Activated CD4-positive, alpha-beta T cell treated with anti-CD3 and anti-CD28 coated beads for 4 hours (primary cell): ENCODE results near the gene KCNK7.
A peak's percentile ranks its signal among the peaks of the same experiment; 100 is the strongest.
"Not testable (repeated sequence)": the region's sequence is repeated elsewhere in the genome, so short reads cannot be mapped to it uniquely, and the experiment has no call there.

Experiments used
- DNase-seq, 2 donors: peaks; one replicate each; pipeline ENCODE4 v3.0.0-alpha.2; 2020

The KCNK7 gene, protein sequence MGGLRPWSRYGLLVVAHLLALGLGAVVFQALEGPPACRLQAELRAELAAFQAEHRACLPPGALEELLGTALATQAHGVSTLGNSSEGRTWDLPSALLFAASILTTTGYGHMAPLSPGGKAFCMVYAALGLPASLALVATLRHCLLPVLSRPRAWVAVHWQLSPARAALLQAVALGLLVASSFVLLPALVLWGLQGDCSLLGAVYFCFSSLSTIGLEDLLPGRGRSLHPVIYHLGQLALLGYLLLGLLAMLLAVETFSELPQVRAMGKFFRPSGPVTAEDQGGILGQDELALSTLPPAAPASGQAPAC

DNA sequence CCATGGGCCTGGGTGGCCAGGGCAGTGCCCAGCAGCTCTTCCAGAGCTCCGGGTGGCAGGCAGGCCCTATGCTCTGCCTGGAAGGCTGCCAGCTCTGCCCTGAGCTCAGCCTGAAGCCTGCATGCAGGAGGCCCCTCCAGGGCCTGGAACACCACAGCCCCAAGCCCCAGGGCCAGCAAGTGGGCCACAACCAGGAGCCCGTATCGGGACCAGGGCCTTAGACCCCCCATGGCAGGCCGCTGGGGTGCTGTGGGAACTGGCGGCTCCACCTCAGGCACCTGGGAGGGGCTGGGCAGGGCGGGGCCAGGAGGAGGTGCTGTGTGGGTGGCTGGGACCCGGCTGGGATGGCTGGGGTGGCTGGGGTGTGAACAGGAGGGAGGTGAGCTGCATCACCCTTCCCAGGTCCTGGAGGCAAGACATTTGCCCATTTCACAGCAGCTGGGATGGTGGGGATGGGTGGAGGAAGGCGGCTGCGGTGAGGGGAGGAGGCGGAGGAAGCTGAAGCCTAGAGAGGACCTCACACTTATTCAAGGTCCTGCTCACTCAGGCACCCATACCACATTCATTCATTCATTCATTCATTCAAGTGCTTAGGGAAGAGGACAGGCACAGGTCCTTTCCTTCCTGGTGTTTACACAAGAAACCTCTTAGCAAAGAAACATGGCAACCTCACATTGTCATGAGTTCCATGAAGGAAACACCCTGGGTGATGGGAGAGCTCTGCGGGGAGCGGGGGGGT lies at the start of gene KCNK7:
TSS of gene KCNK7 (minus strand) at position 258 of the 739 bp plus-strand sequence. CDS start at position 230, 28 bp downstream.
- DNase-seq: no peak

DNA sequence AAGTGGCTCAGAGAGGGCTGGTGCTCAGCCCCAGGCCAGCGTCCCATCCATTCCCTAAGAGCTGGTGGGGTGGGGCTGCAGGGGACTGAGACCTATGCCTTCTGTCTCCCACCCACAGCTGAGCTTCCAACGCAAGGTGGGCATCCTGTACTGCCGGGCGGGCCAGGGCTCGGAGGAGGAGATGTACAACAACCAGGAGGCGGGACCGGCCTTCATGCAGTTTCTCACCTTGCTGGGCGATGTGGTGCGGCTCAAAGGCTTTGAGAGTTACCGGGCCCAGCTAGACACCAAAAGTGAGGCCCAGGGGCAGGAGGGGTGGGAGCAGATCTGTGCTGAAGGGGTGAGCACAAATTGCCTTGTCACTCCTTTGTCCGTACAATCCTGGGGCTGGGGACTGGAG lies 49.2 kb upstream of the KCNK7 start:
- DNase-seq: no peak

DNA sequence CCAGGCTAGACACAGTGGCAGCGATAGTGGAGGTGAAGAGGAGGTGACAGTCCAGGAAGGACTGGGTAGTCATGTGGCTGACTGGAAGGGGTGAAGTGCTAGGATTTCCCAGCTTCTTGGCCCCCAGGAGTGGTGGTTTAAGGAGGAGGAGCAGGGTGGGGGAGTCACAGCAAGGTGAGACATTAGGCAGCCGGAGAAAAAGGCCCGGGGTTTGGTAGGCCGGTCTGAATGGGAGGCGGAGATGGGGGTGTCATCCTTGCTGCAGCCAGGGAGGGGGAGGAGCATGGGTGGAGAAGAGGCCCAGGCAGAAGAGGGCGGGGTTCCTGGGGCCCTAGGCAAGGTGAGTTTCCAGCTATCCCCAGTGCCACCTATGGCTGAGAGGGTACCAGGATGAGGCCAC lies 48.4 kb upstream of the KCNK7 start:
- DNase-seq: no peak

DNA sequence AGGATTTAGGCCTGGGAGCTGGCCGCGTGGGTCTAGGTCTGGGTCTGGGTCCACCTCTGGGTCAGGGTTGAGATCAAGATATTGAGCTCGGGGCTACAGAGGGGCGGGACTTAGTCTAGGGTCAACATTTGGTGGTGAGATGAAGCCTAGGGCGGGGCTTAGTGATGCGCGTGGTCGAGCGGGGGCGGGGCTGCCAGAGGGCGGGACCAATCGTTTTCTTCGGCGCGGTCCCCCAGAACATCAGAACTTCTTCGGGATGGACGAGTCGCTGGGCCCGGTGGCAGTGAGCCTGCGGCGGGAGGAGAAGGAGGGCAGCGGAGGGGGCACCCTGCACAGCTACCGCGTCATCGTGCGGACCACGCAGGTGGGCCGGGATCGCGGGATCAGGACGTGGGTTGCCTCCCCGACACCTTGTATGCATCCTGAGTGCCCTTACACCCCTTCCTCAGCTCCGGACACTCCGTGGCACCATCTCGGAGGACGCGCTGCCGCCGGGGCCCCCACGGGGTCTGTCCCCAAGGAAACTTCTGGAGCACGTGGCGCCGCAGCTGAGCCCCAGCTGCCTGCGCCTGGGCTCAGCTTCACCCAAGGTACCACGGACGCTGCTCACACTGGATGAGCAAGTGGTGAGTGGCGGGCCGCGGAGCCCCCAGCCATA lies 46.5 kb upstream of the KCNK7 start:
- DNase-seq: no peak

DNA sequence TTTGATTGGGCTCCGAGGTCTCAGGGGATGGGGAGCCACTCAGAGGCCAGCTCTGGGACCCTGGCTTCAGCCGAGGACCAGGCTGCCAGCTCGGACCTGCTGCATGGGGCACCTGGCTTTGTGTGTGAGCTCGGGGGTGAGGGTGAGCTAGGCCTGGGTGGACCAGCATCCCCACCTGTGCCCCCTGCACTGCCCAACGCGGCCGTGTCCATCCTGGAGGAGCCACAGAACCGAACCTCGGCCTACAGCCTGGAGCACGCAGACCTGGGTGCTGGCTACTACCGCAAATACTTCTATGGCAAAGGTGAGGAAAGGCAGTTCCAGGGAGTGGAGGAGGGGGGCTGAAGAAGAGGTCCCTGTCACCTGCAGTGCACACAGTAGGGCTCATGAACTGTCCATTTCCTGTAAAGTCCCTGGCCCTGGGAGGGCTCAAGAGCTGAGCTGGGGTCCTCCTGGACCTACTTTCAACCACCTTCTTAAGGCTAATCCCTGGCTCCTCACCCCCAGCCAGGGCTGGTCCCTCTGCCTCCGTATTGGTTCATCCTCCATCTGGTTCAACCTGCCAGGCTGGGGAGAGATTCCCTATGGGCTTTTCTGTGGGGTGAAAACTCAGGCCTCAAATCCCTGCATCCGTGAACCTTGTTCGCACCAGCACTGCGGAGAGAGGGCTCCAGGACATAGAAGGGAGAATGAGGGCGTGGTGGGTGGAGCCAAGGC lies 45.9 kb upstream of the KCNK7 start:
- DNase-seq: no peak

DNA sequence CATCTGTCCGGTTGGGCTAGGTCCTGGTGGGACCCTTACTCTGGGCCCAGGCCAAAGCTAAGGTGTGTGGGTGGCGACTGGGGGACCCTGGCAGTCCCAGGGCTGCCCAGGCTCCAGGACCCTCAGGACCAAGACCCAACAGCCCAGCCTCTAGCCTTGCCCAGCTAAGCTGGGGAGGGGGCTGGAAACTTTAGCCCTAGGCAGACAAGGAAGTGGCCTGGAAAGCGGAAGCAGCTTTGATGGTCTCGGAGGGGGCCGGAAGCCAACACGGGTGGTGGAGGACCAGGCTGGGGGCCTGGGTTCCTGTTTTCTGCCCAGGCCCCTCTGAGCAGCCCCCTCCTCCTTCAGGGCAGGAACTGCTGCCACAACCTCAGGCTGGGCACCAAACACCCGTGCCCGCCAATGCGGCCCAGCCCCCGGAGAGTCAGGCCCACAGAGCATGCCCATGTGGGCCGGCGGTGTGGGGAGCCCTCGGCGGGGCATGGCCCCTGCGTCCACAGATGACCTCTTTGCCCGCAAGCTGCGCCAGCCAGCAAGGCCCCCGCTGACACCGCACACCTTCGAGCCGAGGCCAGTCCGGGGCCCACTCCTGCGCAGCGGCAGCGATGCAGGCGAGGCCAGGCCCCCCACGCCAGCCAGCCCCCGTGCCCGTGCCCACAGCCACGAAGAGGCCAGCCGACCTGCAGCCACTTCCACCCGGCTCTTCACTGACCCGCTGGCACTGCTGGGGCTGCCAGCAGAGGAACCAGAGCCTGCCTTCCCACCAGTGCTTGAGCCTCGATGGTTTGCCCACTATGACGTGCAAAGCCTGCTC lies 45.1 kb upstream of the KCNK7 start:
- peak in 1 of 2 donors; percentile 36 for DNase-seq

DNA sequence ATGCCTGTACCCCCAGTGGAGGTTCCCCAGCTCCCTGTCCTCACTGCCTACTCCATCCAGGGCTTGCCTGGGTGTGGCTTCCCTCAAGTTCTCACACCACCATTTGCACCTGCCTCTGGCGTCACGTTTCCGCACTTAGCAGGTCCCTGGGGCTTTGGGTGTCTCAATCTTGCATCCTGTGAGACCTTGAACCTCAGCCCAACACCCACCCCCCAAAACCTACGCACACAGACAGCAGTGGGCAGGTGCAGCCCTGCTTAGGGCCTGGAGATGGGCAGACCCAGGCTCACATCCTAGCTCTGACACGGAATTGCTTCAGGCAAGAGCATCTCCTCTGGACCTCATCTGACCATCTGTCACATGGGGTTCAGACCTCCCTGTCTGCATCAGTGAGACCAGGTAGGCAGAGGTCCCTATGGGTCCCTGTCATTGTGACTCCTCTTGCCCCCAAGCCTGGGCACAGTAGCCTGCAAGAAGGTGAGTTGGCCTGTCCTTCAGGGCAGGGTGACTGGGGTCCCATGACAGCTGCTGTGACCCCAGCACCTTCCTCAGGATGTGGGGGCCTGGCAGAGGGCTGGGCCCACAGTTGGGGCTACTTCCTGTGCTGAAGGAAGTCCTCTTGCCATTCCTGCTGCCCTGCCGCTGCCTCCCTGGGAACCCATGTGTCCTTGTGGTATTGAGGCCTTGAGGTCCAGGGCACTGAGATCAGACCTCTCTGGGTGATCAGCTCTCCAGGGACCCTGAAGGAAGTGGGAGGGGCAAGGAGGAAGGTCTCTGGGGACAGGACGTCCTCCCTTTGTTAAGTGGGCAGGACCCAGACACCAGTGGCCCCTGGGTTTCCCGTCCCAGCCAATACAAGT lies 44.3 kb upstream of the KCNK7 start:
- DNase-seq: peak; percentile 42 to 58

DNA sequence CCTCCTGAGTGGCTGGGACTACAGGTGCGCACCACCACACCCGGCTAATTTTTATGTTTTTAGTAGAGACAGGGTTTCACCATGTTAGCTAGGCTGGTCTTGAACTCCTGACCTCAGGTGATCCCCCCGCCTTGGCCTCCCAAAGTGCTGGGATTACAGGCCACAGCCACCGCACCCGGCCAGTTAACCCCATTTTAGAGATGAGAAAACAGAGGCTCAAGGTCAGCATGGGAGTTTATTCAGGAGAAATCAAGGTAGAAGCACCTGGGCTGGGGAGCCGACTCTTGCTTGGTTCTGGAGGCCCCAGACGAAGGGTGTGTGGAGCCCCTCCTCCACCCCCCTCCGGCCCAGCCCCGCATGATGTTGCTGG lies 43.6 kb upstream of the KCNK7 start:
- DNase-seq: not testable (repeated sequence)

DNA sequence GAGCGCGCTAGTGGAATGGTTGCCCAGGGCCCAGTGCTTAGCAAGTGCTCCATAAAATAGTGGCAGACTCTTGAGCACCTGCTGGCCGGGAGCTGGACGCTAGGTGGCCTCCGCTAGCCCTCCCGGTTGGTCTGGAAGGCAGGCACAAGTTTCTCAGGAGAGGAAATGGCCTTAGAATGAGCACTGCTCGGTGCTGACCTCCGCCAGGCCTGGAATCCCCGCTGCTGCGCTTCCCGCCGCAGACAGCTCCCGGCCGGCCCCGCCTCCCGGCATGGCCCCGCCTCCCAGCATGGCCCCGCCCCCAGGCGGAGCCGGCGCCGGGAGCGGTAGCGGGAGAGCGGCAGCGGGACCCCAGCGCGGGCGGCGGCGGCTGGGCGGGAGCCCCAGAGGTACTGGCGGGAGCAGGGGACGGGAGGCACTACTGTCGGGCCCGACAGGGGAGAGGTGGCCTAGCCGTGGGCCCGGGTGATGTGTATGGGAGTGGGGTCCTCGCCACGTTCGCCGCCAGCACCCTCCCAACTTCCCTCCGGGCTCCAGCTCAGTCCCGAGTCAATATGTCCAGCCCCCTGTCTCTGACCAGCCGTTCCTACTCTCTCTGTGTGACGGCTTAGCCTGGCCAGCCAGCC lies 42.3 kb upstream of the KCNK7 start, which contains the start of gene SIPA1:
TSS of gene SIPA1 (plus strand) at position 308 of the 626 bp plus-strand sequence. CDS start 2,821 bp downstream, outside the sequence.
- DNase-seq: peak; percentile 66 to 70

DNA sequence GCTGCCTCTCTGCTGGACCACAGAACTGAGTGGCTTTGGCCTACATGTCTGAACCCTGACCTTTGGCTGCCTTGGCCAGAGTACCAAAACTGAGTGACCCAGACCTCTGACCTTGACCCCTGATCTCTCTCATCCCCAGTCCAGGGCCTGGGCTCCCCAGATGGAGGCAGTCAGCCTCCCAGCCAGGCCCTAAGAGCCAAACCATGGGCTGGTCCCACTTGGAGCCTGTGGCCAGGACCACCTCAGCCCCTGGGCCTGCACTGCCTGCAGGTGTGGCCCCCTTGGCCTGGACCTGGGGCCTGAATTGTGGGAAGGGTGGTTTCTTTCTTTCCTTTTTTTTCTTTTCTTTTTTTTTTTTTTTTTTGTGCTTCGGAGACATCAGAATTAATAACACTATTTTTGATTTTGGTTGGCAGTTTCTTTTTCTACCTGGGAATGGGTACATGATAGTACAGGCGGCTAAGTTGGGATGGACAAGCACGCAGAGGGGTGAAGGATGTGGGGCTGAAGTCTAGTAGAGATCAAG lies 41.5 kb upstream of the KCNK7 start:
- DNase-seq: no peak

DNA sequence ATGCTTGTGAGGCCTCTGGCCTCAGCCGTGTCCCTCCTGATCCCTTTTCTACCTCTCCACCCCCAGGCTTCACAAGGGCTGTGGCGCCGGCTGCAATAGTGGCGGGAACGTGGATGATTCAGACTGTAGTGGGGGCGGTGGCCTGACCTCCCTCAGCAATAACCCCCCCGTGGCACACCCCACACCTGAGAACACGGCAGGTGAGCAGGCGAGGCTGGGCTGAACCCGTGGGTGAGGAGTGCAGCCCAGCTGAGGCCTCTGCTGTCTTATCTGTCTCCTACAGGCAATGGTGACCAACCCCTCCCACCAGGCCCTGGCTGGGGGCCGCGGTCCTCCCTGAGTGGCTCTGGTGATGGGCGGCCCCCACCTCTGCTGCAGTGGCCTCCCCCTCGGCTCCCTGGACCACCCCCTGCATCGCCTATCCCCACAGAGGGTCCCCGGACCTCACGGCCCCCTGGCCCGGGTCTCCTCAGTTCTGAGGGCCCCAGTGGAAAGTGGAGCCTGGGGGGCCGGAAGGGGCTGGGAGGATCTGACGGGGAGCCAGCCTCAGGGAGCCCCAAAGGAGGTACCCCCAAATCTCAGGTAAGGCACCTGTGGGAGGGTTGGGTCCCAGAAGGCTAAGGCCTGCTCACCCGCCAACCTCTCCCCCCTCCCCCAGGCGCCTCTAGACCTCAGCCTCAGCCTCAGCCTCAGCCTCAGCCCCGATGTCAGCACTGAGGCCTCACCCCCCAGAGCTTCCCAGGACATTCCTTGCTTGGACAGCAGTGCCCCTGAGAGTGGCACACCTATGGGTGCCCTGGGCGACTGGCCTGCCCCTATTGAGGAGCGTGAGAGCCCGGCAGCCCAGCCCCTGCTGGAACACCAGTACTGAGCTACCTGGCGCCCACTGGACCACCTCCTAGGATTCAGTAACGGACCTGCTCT lies 40.8 kb upstream of the KCNK7 start:
- no peak for DNase-seq

DNA sequence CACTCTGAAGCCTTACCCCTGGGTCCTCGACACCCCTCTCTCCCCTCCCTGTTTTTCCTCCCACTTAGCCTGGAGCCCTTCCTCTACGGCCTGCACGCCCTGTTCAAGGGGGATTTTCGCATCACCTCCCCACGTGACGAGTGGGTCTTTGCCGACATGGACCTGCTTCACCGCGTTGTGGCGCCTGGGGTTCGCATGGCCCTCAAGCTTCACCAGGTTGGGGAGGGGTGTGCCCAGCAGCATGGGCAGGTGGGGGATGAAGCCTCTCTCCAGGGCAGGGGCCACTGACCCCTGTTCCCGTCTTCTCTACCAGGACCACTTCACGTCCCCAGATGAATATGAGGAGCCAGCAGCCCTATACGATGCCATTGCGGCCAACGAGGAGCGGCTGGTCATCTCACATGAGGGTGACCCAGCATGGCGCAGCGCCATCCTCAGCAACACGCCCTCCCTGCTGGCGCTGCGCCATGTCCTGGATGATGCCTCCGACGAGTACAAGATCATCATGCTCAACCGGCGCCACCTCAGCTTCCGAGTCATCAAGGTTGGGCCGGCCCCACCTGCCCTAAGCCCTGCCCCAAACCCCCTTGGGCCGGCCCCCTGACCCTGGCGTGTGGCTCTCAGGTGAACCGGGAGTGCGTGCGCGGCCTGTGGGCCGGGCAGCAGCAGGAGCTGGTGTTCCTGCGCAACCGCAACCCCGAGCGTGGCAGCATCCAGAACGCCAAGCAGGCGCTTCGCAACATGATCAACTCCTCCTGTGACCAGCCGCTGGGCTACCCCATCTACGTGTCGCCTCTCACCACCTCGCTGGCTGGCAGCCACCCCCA lies 39.5 kb upstream of the KCNK7 start:
- no peak for DNase-seq

DNA sequence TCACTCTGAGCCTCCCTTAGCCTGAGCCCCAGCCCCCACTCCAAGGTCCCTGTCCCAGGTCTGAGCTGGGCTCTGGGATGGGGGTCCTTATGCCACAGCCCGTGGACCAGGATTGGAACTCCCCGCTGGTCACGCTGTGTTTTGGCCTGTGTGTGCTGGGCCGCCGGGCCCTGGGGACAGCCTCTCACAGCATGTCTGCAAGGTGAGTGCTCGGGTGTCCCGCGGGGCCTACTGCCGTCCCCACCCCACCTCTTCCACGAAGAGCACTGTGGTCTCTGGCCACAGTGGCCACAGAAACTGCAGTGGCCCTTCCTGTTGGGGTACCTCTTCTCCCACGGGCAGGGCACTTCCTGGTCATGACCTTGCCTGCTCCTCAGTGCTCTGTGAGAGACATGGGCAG lies 38.8 kb upstream of the KCNK7 start:
- DNase-seq: no peak

DNA sequence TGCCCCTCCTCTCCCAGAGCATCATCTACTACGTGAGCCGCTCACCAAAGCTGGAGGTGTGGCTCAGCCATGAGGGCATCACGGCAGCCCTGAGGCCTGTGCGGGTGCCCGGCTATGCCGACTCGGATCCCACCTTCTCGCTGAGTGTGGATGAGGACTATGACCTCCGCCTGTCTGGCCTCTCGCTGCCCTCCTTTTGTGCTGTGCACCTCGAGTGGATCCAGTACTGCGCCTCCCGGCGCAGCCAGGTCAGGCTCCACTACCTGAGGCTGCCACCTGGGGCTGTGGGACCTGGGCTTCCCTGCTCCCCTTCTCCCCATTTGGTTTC lies 38.5 kb upstream of the KCNK7 start:
- no peak for DNase-seq

DNA sequence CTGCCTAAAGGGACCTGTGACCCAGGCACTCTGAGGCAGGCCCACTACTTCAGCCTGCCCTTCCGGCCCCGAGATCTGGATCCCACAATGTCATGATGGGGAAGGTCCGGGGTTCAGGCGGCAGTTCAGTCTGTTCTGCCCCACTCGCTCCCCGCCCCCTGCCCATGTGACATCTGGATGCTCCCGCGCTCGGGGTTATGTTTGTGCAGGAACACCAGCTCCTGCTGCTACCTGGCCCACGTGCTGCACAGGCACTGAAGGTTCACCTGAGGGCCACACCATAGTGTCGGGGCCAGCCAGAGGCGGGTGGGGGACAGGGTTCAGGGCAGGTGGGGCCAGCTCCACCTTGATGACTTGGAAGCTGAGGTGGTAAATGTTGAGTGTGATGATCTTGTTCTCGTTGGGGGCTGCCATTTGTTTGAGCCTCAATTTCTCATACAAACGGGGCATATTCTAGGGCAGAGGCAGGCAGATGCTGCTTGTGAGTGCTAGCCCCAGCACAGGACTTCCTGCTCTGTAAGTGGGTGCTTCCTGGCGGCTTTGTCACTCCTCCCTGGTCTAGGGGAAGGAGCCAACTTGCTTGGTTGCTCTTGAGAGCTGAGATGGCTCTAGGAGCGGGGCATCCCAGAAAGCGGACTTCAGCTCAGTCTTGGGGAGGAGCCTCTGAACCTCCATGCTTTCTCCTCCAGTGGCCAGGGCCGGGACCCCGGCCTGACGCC lies 37.9 kb upstream of the KCNK7 start:
- no peak for DNase-seq

DNA sequence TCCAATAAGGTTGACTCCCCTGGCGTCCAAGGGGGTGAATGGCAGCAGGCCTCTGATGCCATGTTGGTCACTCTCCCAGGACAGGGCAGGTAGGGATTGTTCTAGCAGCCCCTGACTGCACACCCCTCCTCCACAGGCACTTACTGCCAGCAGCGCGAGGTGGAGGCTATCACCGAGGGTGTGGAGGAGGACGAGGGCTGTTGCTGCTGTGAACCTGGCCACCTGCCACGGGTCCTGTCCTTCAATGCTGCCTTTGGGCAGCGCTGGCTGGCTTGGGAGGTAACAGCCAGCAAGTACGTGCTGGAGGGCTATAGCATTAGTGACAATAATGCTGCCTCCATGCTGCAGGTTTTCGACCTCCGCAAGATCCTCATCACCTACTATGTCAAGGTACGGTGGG lies 34.6 kb upstream of the KCNK7 start:
- DNase-seq: no peak

DNA sequence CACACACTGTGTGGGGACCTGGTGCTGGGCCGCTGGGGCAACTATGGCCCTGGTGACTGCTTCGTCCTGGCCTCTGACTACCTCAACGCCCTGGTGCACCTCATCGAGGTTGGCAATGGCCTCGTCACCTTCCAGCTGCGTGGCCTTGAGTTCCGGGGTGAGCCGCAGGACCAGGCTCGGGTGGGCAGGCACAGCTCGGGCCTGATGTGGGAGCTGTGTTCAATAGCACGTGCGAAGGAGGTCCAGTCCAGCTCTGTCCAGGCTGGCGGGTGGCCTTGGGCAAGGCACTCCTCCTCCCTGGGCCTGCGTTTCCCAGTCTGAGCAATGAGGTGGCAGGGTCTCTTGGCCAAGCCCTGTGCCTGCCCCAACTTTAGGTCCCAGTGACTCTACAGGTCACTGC lies 34.0 kb upstream of the KCNK7 start:
- DNase-seq: no peak

DNA sequence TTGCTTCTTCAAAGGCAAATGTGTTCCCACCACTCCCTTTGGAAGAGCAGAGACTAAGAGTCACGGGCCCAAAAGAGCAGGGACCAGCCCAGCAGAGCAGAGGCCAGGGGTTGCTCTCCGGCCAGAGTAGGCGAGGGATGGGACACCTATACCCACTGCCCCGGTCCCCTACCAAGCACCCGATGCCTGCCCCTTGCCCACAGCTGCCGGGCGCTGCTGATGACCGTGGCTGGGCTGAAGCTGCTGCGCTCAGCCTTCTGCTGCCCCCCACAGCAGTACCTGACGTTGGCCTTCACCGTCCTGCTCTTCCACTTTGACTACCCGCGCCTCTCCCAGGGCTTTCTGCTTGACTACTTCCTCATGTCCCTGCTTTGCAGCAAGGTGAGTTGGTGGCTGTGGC lies 31.6 kb upstream of the KCNK7 start:
- no peak for DNase-seq
